Mesodermal cell (in vitro differentiated cells): ENCODE measurements around the gene SIGMAR1.

Source experiments
- H3K27ac ChIP-seq: 2 replicates; pipeline ENCODE4 v1.7.0; 2013; ENCODE audit warnings: mild to moderate bottlenecking, low read depth, low read length, moderate library complexity; ENCODE audit not compliant: severe bottlenecking
- H3K36me3 ChIP-seq: 2 replicates; pipeline ENCODE4 v1.7.1; 2013; ENCODE audit warnings: mild to moderate bottlenecking, low read length, moderate library complexity; ENCODE audit not compliant: control insufficient read depth, insufficient read depth
- H3K4me1 ChIP-seq: one replicate; pipeline ENCODE4 v1.7.1; 2013; ENCODE audit warnings: mild to moderate bottlenecking, low read length; ENCODE audit not compliant: insufficient read depth, control insufficient read depth, poor library complexity, severe bottlenecking
- H3K4me3 ChIP-seq: 2 replicates; pipeline ENCODE4 v1.7.0; 2013; ENCODE audit warnings: low read length, control low read depth, mild to moderate bottlenecking; ENCODE audit not compliant: insufficient read depth, poor library complexity, severe bottlenecking; ENCODE audit errors: extremely low read depth
- H3K9me3 ChIP-seq: 2 replicates; pipeline ENCODE4 v1.7.1; 2013; ENCODE audit warnings: mild to moderate bottlenecking, low read length, moderate library complexity; ENCODE audit not compliant: control insufficient read depth
- WGBS, 2 experiments: methylation state at CpG; one replicate each; pipeline ENCODE4 v1.1.5; 2013; ENCODE audit warnings: missing lambda C conversion rate in 2 of 2; ENCODE audit not compliant: insufficient coverage in 2 of 2; 5-methylcytosine and 5-hydroxymethylcytosine counted together

SIGMAR1 gene

DNA sequence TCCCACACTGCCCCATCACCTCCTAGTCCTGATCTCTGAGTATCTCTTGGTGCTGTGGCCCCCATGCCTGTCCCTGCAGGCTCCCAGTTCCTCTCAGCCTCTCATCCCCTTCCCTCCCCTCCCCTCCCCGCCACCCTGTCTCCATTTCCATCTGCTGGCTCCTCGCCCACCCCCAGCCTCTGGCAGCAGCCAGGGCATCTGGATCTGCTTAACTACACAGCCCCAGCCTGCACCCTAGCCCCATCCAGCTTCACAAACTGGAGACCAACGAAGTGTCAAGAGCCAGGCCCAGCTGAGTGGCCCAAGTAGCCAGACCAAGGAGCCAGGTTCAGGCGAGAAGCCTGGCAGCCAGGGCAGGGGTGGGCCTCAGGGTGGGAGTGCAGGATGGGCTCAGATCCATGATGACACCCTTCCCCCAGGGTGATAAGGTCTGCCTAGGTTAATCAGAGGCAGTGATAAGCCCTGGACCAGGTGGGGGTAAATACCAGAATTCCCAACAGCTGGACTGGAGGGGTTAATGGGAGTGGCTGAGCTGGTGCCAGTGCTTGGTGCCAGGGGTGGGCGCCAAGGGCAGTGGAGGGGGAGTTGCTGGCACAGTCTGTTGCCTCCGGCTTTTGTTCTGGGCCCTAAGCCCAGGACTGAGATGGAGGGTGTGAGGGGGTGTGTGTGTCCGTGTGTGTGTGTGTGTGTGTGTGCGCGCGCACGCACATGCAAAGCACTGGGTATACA is 16.9 kb upstream of the SIGMAR1 start:
- 90% methylated on average over 4 to 7 of the region's 11 CpGs for WGBS, 2 experiments
- Histone ChIP-seq H3K36me3 (peaks cover 10% of the 10 kb centered on the region), H3K4me3 (no peak overlapping the region), H3K27ac (no peak overlapping the region), H3K4me1 (peaks cover 23% of the 10 kb centered on the region), H3K9me3 (no peaks in the 10 kb centered on the region)

GRCh38 chr9:34653151-34654072 is 15.8 kb upstream of the SIGMAR1 start:
- Histone ChIP-seq H3K27ac (peak overlapping the region; percentile 81), H3K4me3 (peak overlapping the region; percentile 11), H3K9me3 (no peaks in the 10 kb centered on the region), H3K4me1 (peaks cover 23% of the 10 kb centered on the region), H3K36me3 (peaks cover 20% of the 10 kb centered on the region)
- 66 to 67% methylated on average over 8 to 11 of the region's 11 CpGs for WGBS, 2 experiments

DNA sequence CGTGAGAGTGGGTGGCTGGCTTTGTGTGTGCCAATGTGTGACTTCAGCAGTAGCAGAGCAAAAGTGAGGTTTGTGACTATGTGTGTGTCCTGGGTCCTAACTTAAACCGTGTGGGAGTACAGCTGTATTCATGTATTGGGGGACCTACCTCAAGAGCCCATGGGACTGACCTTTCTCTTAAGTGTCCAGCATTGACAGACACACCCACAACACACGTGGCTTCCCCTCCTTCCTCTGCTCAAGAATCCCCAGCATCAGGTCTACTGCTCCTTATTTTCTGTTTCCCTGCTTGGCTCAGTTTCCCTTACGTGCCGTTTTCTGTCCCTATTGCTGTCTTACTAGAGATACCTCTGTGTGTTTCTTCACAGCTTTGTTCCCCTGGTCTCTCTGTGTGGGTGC is 15.0 kb upstream of the SIGMAR1 start:
- WGBS, 2 experiments = 62 to 81% methylated on average over 4 to 5 of the region's 5 CpGs
- peak overlapping the region; percentile 81 for H3K27ac ChIP-seq

DNA sequence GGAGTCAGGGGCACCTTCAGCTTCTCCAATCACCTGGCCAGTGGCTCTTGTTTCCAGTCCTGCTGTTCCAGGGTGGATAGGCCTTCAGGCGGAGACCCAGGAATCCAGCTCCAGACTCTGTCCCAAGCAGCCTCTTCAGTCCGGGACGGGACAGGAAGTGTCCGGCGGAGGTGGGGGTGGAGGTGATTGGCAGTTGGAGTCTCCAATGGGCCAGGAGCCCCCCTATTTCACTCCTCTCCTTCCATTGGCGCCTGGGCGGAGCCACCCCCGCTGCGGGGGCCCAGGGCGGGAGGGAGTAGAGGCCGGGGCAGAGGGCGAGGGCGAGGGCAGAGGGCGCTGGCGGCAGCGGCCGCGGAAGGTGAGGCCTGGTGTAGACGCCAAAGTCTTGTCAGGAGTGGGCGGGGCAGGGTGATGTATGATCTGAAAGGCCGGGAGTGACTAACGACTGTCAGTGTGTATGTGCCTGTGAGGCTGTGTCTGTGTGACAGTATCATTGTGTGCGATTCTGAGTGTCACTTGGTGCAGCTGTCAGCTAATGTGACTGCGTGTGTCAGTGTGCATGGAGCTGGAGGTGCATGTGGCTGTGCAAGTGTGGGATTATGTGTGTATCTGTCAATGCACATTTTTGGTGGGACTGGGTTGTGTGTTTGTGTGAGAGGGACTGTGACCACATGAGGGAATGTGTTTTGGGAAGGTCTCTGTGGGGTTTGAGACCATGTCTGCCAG is 14.5 kb upstream of the SIGMAR1 start, which contains the start of gene IL11RA:
IL11RA (plus strand) TSS at position 310 of the 726 bp plus-strand sequence. CDS start 3,033 bp downstream, outside the sequence.
- Histone ChIP-seq H3K4me3 (peak within 1 kb of the TSS; percentile 42), H3K4me1 (peaks cover 26% of the 10 kb centered on the region), H3K36me3 (peaks cover 22% of the 10 kb centered on the region), H3K9me3 (no peaks in the 10 kb centered on the region), H3K27ac (peak within 1 kb of the TSS; percentile 81)
- 6 to 7% methylated on average over 12 of the region's 24 CpGs for WGBS, 2 experiments

More for the DNA sequence above, 15.0 kb upstream of the SIGMAR1 start:
- peaks cover 22% of the 10 kb centered on the region for H3K36me3 ChIP-seq
- no peaks in the 10 kb centered on the region for H3K9me3 ChIP-seq
- H3K4me1 ChIP-seq = peaks cover 25% of the 10 kb centered on the region
- H3K4me3 ChIP-seq = peak overlapping the region; percentile 42

DNA sequence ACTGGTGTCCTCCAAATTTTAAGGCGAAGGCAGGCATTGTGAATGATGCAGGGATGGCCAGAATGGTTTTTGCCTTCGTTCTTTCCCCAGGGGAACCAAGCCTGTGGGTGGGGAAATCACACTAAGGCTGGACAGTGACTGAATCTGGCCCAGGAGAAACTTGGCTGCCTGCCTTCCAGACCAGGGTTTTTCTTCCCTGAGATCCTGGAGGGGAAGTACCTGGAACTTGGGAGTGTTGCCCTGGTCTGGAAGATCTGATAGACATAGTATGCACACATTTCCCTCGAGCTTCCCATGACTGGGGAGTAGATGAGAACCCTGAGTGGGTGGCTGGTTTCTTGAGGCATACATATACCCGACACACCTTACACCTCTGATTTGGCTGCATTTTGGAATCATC is 13.7 kb upstream of the SIGMAR1 start:
- Histone ChIP-seq H3K4me3 (peak overlapping the region; percentile 42), H3K4me1 (peaks cover 26% of the 10 kb centered on the region), H3K9me3 (no peaks in the 10 kb centered on the region), H3K27ac (peak overlapping the region; percentile 59), H3K36me3 (peaks cover 22% of the 10 kb centered on the region)
- 76 to 81% methylated on average over 2 of the region's 4 CpGs for WGBS, 2 experiments

DNA sequence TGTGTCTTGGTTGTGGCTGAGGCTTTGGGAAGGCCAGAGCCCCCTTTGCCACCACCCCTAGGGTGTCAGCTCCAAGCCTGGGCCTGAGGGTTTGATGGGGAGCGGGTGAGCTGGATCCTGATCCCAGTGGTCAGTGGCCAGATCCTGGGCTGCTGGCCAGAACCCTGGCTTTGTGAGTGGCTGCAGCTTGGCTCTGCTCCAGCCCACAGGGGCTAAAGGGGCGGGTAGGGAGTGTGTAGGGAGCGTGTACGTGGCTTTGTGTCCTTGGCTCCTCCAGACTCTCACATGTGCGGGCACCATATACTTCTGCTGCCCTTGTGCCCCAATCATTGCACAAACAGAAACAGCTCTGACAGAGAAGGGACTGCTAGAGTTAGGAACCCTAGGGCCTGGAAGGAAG is 13.2 kb upstream of the SIGMAR1 start:
- H3K4me3 ChIP-seq = no peak overlapping the region
- no peaks in the 10 kb centered on the region for H3K9me3 ChIP-seq
- H3K36me3 ChIP-seq = peaks cover 22% of the 10 kb centered on the region
- H3K27ac ChIP-seq = no peak overlapping the region
- whole genome bisulfite sequencing, 2 experiments = 89 to 94% methylated on average over 1 to 4 of the region's 5 CpGs
- peaks cover 29% of the 10 kb centered on the region for H3K4me1 ChIP-seq

DNA sequence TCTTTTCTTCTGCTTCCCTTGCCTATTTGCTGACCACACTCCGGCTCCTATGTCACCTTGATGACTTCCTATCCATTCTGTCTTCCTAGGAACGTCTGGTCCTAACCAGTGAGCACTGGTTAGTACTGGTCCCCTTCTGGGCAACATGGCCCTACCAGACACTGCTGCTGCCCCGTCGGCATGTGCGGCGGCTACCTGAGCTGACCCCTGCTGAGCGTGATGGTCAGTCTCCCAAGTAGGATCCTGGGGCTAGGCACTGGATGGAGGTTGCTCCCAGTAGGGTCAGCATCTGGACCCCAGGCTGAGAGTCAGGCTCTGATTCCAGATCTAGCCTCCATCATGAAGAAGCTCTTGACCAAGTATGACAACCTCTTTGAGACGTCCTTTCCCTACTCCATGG is 11.1 kb upstream of the SIGMAR1 start:
- Histone ChIP-seq H3K9me3 (no peaks in the 10 kb centered on the region), H3K27ac (no peak overlapping the region), H3K4me3 (no peak overlapping the region), H3K4me1 (peaks cover 22% of the 10 kb centered on the region), H3K36me3 (peaks cover 22% of the 10 kb centered on the region)
- WGBS, 2 experiments = 96 to 98% methylated on average over 5 to 8 of the region's 8 CpGs

DNA sequence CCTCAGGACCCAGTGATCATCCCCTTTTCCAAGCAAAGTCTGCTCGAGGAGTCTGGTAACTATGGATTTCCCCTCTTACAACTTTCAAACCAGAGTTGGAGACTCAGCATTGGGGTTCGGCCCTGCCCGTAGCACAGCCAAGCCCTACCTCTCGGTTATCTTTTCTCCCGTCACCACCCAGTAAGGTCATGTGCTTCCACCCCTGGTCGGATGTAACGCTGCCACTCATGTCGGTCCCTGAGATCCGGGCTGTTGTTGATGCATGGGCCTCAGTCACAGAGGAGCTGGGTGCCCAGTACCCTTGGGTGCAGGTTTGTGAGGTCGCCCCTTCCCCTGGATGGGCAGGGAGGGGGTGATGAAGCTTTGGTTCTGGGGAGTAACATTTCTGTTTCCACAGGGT is 10.1 kb upstream of the SIGMAR1 start:
- WGBS, 2 experiments = 92 to 97% methylated on average over 8 to 10 of the region's 10 CpGs
- peaks cover 11% of the 10 kb centered on the region for H3K4me1 ChIP-seq
- H3K9me3 ChIP-seq = no peaks in the 10 kb centered on the region
- H3K27ac ChIP-seq = no peak overlapping the region
- H3K4me3 ChIP-seq = peak overlapping the region; percentile 73
- H3K36me3 ChIP-seq = peaks cover 22% of the 10 kb centered on the region

DNA sequence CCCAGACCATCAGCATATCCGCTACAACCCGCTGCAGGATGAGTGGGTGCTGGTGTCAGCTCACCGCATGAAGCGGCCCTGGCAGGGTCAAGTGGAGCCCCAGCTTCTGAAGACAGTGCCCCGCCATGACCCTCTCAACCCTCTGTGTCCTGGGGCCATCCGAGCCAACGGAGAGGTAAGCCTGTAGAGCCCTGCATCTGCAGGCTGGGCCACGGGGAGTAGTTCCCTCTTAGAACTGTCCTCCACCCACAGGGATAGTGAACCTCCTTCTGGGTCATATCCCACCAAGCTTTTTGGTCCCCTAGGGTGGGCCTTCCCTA is 9.5 kb upstream of the SIGMAR1 start:
- peak overlapping the region; percentile 83 for H3K27ac ChIP-seq
- H3K36me3 ChIP-seq = peaks cover 22% of the 10 kb centered on the region
- H3K9me3 ChIP-seq = no peaks in the 10 kb centered on the region
- peak overlapping the region; percentile 73 for H3K4me3 ChIP-seq
- 12 to 13% methylated on average over 8 of the region's 8 CpGs for WGBS, 2 experiments
- peaks cover 6% of the 10 kb centered on the region for H3K4me1 ChIP-seq

GRCh38 chr9:34646211-34647083 is 8.9 kb upstream of the SIGMAR1 start, which contains the start of gene GALT:
GALT (plus strand) TSS chr9:34646675; CDS start chr9:34646705, 30 bp downstream.
- Histone ChIP-seq H3K36me3 (peaks cover 22% of the 10 kb centered on the region), H3K27ac (peak within 1 kb of the TSS; percentile 83), H3K4me3 (peak within 1 kb of the TSS; percentile 73), H3K9me3 (no peaks in the 10 kb centered on the region), H3K4me1 (peaks cover 6% of the 10 kb centered on the region)
- 6 to 8% methylated on average over 37 to 41 of the region's 43 CpGs for whole genome bisulfite sequencing, 2 experiments
